Neural cell (in vitro differentiated cells): Measurements from ENCODE around the gene ZDHHC8. TPM values are rescaled to one million over a fixed set of nuclear protein-coding genes. Genes with fewer than 3 reads are reported as not detected.

Experiments used
- H2AFZ ChIP-seq: fragments of 200-600, 300-800 bp; sonication (generic), shearing (Covaris generic); 2 replicates; pipeline ENCODE4 v1.6.0; 2014; ENCODE audit warnings: low read depth, mild to moderate bottlenecking, antibody characterized with exemption, low read length, moderate library complexity
- H3F3A ChIP-seq: fragments of 200-600 bp; shearing (Covaris generic); 2 replicates; pipeline ENCODE4 v1.6.1; 2016; ENCODE audit warnings: mild to moderate bottlenecking, moderate library complexity, mixed read lengths, antibody characterized with exemption, low read length; ENCODE audit not compliant: insufficient read depth, poor library complexity, severe bottlenecking
- H3K27ac ChIP-seq: fragments of 200-600, 300-800 bp; sonication (generic), shearing (Covaris generic); 2 replicates; pipeline ENCODE4 v1.5.1; 2014; ENCODE audit warnings: mild to moderate bottlenecking, low read length, moderate library complexity
- H3K27me3 ChIP-seq: fragments of 300-800, 200-600 bp; sonication (generic), shearing (Covaris generic); 2 replicates; pipeline ENCODE4 v1.6.0; 2014; ENCODE audit warnings: mild to moderate bottlenecking, low read depth, low read length, moderate library complexity; ENCODE audit not compliant: insufficient read depth
- H3K36me3 ChIP-seq: fragments of 300-800, 200-600 bp; sonication (generic), shearing (Covaris generic); 2 replicates; pipeline ENCODE4 v1.5.1; 2014; ENCODE audit warnings: mild to moderate bottlenecking, antibody characterized with exemption, low read length, moderate library complexity; ENCODE audit not compliant: insufficient read depth
- H3K4me2 ChIP-seq: fragments of 300-800, 200-600 bp; sonication (generic), shearing (Covaris generic); 2 replicates; pipeline ENCODE4 v1.6.0; 2014; ENCODE audit warnings: mild to moderate bottlenecking, low read length
- H3K4me3 ChIP-seq: fragments of 300-800, 200-600 bp; sonication (generic), shearing (Covaris generic); 2 replicates; pipeline ENCODE4 v1.5.1; 2014; ENCODE audit warnings: mild to moderate bottlenecking, low read length, moderate library complexity
- H3K79me2 ChIP-seq: fragments of 200-600 bp; shearing (Covaris generic); replicated peaks from 2 replicates; pipeline ENCODE4 v1.6.0; 2014; ENCODE audit warnings: mild to moderate bottlenecking, low read length, moderate library complexity; ENCODE audit not compliant: insufficient read depth
- H3K9ac ChIP-seq: fragments of 300-800, 200-600 bp; sonication (generic), shearing (Covaris generic); 2 replicates; pipeline ENCODE4 v1.6.1; 2016; ENCODE audit warnings: mild to moderate bottlenecking, low read length, mixed read lengths
- H3K9me2 ChIP-seq: fragments of 200-600 bp; shearing (Covaris generic); 2 replicates; pipeline ENCODE4 v1.6.1; 2016; ENCODE audit warnings: mild to moderate bottlenecking, low read length, mixed read lengths; ENCODE audit not compliant: insufficient read depth
- H3K9me3 ChIP-seq: fragments of 200-600, 300-800 bp; sonication (generic), shearing (Covaris generic); 2 replicates; pipeline ENCODE4 v1.6.1; 2016; ENCODE audit warnings: mild to moderate bottlenecking, mixed run types, low read length, moderate library complexity, mixed read lengths
- H4K20me1 ChIP-seq: fragments of 200-600 bp; shearing (Covaris generic); 2 replicates; pipeline ENCODE4 v1.6.1; 2016; ENCODE audit warnings: mild to moderate bottlenecking, mixed run types; ENCODE audit not compliant: insufficient read depth
- EP300 ChIP-seq: fragments of 450-650 bp; conservative IDR thresholded peaks from 2 replicates; pipeline ENCODE4 v1.6.1; 2014; ENCODE audit warnings: antibody characterized with exemption, mild to moderate bottlenecking, moderate library complexity; ENCODE audit not compliant: poor library complexity, severe bottlenecking
- EZH2 ChIP-seq: fragments of 200-600, 300-800 bp; shearing (Covaris generic), sonication (generic); IDR thresholded peaks from 2 replicates; pipeline ENCODE4 v1.6.1; 2014; ENCODE audit warnings: antibody characterized with exemption, low read length, borderline replicate concordance, mild to moderate bottlenecking; ENCODE audit not compliant: insufficient read depth, poor library complexity, severe bottlenecking
- MXI1 ChIP-seq: fragments of 450-650 bp; conservative IDR thresholded peaks from 2 replicates; pipeline ENCODE4 v1.6.1; 2014; ENCODE audit warnings: antibody characterized with exemption, mild to moderate bottlenecking; ENCODE audit not compliant: poor library complexity, severe bottlenecking
- POLR2AphosphoS5 ChIP-seq: IDR thresholded peaks from 2 replicates; pipeline ENCODE4 v1.6.1; 2012
- RAD21 ChIP-seq: fragments of 450-650 bp; conservative IDR thresholded peaks from 2 replicates; pipeline ENCODE4 v1.6.1; 2014; ENCODE audit warnings: antibody characterized with exemption, mild to moderate bottlenecking, moderate library complexity
- SMC3 ChIP-seq: fragments of 450-650 bp; conservative IDR thresholded peaks from 2 replicates; pipeline ENCODE4 v1.6.1; 2014; ENCODE audit warnings: antibody characterized with exemption, mild to moderate bottlenecking, moderate library complexity; ENCODE audit not compliant: poor library complexity
- TAF1 ChIP-seq: IDR thresholded peaks from 2 replicates; pipeline ENCODE4 v1.6.1; 2012; ENCODE audit warnings: low read depth
- polyA plus RNA-seq: library from polyadenylated mRNA; depleted of rRNA; stranded (reverse); fragments of >200 nt; gene quantifications from 2 replicates; pipeline ENCODE4 v1.2.3, GENCODE V29; 2014
- TF ChIP-seq, protein P1 (sequence below): IDR thresholded peaks from 2 replicates; pipeline ENCODE4 v1.6.1; 2012; ENCODE audit warnings: borderline replicate concordance
- TF ChIP-seq, protein P2 (sequence below): fragments of 450-650 bp; IDR thresholded peaks from 2 replicates; pipeline ENCODE4 v1.5.1; 2014; ENCODE audit warnings: antibody characterized with exemption, mild to moderate bottlenecking, moderate library complexity; ENCODE audit not compliant: poor library complexity, severe bottlenecking

ZDHHC8 gene
- polyA plus RNA-seq, 1 donor from 2014 or later = 4.5 TPM

DNA sequence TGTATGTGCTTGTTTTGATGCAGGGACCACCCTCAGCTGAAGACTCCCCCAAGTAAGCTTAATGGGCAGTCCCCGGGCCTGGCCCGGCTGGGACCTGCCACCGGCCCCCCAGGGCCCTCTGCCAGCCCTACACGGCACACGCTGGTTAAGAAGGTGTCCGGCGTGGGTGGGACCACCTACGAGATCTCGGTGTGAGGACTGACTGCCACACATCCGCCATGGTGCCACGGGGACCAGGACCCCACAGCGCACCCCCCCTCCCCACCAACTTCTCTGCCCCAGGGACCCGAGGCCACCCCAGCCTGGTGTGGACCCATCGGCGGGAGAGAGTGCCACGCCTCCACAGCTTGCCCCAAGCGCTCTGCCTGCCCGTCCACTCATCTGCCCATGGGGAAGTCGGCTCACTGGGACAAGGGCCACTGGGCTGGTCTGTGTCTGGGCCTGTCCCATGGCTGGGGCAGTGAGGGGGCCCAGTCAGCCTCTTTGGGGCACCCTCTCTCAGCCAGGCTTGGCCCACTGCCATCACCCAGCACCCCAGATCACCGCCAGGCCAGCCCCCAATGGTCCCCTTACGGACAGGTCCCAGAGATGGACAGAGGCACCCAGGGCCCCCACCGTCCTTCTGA is 13.7 kb downstream of the ZDHHC8 start:
- H3K4me2 ChIP-seq = no peak overlapping the region
- no peaks in the 10 kb centered on the region for H3K79me2 ChIP-seq
- H3K27ac ChIP-seq = no peak overlapping the region
- no peaks in the 10 kb centered on the region for H3K36me3 ChIP-seq
- no peaks in the 10 kb centered on the region for H4K20me1 ChIP-seq
- H3K9ac ChIP-seq = no peak overlapping the region
- no peaks in the 10 kb centered on the region for H3F3A ChIP-seq
- H3K4me3 ChIP-seq = no peak overlapping the region
- TF ChIP-seq TAF1 = no peak
- TF ChIP-seq, protein P1, sequence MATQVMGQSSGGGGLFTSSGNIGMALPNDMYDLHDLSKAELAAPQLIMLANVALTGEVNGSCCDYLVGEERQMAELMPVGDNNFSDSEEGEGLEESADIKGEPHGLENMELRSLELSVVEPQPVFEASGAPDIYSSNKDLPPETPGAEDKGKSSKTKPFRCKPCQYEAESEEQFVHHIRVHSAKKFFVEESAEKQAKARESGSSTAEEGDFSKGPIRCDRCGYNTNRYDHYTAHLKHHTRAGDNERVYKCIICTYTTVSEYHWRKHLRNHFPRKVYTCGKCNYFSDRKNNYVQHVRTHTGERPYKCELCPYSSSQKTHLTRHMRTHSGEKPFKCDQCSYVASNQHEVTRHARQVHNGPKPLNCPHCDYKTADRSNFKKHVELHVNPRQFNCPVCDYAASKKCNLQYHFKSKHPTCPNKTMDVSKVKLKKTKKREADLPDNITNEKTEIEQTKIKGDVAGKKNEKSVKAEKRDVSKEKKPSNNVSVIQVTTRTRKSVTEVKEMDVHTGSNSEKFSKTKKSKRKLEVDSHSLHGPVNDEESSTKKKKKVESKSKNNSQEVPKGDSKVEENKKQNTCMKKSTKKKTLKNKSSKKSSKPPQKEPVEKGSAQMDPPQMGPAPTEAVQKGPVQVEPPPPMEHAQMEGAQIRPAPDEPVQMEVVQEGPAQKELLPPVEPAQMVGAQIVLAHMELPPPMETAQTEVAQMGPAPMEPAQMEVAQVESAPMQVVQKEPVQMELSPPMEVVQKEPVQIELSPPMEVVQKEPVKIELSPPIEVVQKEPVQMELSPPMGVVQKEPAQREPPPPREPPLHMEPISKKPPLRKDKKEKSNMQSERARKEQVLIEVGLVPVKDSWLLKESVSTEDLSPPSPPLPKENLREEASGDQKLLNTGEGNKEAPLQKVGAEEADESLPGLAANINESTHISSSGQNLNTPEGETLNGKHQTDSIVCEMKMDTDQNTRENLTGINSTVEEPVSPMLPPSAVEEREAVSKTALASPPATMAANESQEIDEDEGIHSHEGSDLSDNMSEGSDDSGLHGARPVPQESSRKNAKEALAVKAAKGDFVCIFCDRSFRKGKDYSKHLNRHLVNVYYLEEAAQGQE = no peak
- TF ChIP-seq SMC3 = no peak
- no peak for TF ChIP-seq EZH2
- TF ChIP-seq MXI1 = no peak
- TF ChIP-seq EP300 = no peak
- TF ChIP-seq RAD21 = no peak
- TF ChIP-seq, protein P2, sequence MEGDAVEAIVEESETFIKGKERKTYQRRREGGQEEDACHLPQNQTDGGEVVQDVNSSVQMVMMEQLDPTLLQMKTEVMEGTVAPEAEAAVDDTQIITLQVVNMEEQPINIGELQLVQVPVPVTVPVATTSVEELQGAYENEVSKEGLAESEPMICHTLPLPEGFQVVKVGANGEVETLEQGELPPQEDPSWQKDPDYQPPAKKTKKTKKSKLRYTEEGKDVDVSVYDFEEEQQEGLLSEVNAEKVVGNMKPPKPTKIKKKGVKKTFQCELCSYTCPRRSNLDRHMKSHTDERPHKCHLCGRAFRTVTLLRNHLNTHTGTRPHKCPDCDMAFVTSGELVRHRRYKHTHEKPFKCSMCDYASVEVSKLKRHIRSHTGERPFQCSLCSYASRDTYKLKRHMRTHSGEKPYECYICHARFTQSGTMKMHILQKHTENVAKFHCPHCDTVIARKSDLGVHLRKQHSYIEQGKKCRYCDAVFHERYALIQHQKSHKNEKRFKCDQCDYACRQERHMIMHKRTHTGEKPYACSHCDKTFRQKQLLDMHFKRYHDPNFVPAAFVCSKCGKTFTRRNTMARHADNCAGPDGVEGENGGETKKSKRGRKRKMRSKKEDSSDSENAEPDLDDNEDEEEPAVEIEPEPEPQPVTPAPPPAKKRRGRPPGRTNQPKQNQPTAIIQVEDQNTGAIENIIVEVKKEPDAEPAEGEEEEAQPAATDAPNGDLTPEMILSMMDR = no peak
- no peak for TF ChIP-seq POLR2AphosphoS5
- no peaks in the 10 kb centered on the region for H3K9me3 ChIP-seq
- H2AFZ ChIP-seq = no peak overlapping the region
- H3K27me3 ChIP-seq = no peaks in the 10 kb centered on the region
- no peaks in the 10 kb centered on the region for H3K9me2 ChIP-seq

DNA sequence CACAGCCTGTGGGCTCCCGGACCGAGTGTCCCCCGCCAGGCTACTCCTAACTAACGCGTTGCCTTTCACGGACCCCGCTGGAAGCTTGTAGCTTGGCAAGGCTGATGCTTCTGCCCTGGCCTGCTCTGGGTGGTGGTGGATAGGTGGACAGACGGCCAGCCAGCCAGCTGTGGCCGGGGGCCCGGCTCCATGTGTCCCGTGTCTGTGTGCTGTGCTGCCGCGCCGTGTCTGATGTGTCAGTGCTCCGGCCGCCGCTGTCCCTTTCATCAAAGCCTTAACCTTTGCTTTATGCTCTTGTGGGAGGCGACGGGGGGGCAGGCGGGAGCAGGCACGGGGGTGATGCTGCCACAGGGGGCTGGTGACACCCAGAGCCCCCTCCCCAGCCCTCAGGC is 14.2 kb downstream of the ZDHHC8 start:
- Histone ChIP-seq H2AFZ (no peak overlapping the region), H3K79me2 (no peaks in the 10 kb centered on the region), H3K27me3 (no peaks in the 10 kb centered on the region), H4K20me1 (no peaks in the 10 kb centered on the region), H3F3A (no peaks in the 10 kb centered on the region), H3K9ac (no peak overlapping the region), H3K4me3 (no peak overlapping the region), H3K9me2 (no peaks in the 10 kb centered on the region), H3K27ac (no peak overlapping the region), H3K4me2 (no peak overlapping the region), H3K9me3 (no peaks in the 10 kb centered on the region), H3K36me3 (no peaks in the 10 kb centered on the region)
- TF ChIP-seq MXI1 (no peak), SMC3 (no peak), TAF1 (no peak), EP300 (no peak), EZH2 (no peak), POLR2AphosphoS5 (no peak), RAD21 (no peak)
- TF ChIP-seq, protein P1 = no peak
- TF ChIP-seq, protein P2 = no peak
